Stomach (tissue), 4 donors: ENCODE results near the gene ISG15.

Source experiments
- POLR2AphosphoS5 ChIP-seq, 3 donors: sonication (generic); formaldehyde crosslinking; IDR thresholded peaks; one replicate each; pipeline ENCODE4 v1.6.1; 2016; ENCODE audit warnings: antibody characterized with exemption in 3 of 3
- TF ChIP-seq, protein P1 (sequence below), 7 experiments: fragments of 450-650 bp in 4 of 7; fragments of 200-600 bp in 3 of 7; sonication (generic) in 3 of 7; IDR thresholded peaks; one replicate each; pipeline ENCODE4 v1.5.1; 2016 to 2019; ENCODE audit warnings: antibody characterized with exemption in 7 of 7, control low read depth in 2 of 7, mild to moderate bottlenecking in 1 of 7

DNA sequence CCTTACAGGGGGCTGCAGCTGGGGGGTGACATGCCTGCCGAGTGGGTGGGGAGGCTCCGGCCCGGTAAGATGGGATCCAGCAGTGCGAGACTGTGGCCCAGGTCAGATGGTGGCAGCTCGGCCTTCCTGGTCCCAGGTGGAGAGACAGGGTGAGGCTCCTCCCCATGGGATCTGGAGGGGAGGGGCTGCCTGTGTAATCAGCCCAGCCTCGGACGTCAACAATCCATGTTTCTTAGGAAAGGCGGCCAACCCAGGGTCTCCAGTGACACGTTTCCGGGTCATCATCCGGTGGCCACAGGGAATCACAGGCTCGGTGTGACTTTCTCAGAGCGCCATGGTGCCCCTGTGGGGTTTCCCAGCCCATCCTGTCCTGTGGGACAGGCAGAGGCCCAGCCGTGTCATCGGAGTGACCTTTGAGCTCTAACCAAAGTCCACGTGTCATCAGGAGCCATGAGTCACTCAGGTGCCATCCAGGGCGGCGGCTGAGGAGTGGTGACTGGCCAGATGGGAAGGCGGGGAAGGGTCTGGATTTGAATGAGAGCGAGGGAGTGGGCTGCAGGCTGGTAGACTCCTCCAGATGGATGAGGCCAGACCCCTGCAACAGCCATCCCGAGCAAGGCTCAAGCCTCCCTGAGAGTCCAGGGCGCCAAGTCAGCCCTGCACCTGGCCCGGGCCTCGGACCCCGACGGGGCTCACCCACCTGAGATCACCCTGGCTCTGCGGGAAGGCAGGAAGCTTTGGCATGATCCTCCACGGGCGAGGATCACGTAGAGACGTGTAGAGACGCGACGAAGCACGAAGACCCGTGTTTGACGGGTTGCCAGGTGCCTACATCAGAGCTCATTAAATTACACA is 6.8 kb upstream of the ISG15 start:
- TF ChIP-seq, protein P1, sequence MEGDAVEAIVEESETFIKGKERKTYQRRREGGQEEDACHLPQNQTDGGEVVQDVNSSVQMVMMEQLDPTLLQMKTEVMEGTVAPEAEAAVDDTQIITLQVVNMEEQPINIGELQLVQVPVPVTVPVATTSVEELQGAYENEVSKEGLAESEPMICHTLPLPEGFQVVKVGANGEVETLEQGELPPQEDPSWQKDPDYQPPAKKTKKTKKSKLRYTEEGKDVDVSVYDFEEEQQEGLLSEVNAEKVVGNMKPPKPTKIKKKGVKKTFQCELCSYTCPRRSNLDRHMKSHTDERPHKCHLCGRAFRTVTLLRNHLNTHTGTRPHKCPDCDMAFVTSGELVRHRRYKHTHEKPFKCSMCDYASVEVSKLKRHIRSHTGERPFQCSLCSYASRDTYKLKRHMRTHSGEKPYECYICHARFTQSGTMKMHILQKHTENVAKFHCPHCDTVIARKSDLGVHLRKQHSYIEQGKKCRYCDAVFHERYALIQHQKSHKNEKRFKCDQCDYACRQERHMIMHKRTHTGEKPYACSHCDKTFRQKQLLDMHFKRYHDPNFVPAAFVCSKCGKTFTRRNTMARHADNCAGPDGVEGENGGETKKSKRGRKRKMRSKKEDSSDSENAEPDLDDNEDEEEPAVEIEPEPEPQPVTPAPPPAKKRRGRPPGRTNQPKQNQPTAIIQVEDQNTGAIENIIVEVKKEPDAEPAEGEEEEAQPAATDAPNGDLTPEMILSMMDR (IDR thresholded peaks at IDR 0.05): no peak
- TF ChIP-seq POLR2AphosphoS5 (IDR thresholded peaks at IDR 0.05): no peak
